ENCODE measurements around the gene AVL9. TPM values are rescaled to one million over a fixed set of nuclear protein-coding genes. Genes with fewer than 3 reads are reported as not detected.
A peak's percentile ranks its signal among the peaks of the same experiment; 100 is the strongest.

Gene AVL9
- polyA plus RNA-seq, 2 of the 4 experiments (the other 2 are of a cell fraction): 24.0 to 36.1 TPM

DNA sequence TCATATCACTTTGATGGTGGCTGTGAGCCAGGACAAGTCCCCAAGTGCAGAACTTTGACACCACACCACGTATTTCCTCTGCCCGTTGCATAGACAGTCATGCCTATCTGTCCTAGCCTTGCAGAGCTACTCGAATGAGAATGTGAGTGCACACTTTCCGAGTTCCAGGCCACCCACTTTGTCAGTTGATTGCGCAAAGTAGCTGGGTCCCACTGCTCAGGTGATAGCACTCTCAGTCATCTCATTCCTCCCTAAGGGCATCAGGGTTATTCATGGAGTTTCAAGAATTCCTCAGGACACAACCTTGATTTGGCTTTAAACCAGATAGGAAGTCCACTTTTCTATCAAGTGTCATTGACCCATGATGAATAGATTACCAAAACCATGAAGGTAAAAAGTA is 24.4 kb upstream of the AVL9 start:
- no peak for DNase-seq (ENCODE audit: low read depth in 1 of 2, low spot score in 1 of 2)
- Histone ChIP-seq H3K27ac (no peak overlapping the region), H3K9me3 (no peaks in the 10 kb centered on the region), H3K4me1 (no peaks in the 10 kb centered on the region), H3K4me3 (no peak overlapping the region), H3K4me2 (no peak overlapping the region)
- TF ChIP-seq ZNF302 (CRISPR knock-in tag; IDR thresholded peaks at IDR 0.05): no peak
- TF ChIP-seq ZSCAN20 (CRISPR knock-in tag; IDR thresholded peaks at IDR 0.05): no peak
- no peak for TF ChIP-seq EHMT2 (IDR thresholded peaks at IDR 0.05; ENCODE audit: low read depth)
- TF ChIP-seq CBX8 (IDR thresholded peaks at IDR 0.05): no peak
- TF ChIP-seq NFE2L2 (conservative IDR thresholded peaks at IDR 0.05; ENCODE audit: low read length): no peak
- peak in 1 of 2 experiments; percentile 46; a peak in 2 of 4 replicates for TF ChIP-seq CEBPB (IDR thresholded peaks at IDR 0.05)
- TF ChIP-seq POLR2A (IDR thresholded peaks at IDR 0.05; ENCODE audit: low read length): no peak
- TF ChIP-seq HOXA7 (CRISPR knock-in tag; IDR thresholded peaks at IDR 0.05): no peak
- no peak for TF ChIP-seq SREBF2 (IDR thresholded peaks at IDR 0.05)
- POLR2A ChIA-PET: no interaction called here
- CTCF ChIA-PET: interaction anchor here (1.2 kb wide), 1 partner anchor 9 kb away, joined by 7 read pairs; no protein-coding TSS in a partner anchor
- ATAC-seq: no peak
- FAIRE-seq: no peak
- 34% methylated on average over 5 of the region's 5 CpGs for WGBS (ENCODE audit: missing lambda C conversion rate)

DNA sequence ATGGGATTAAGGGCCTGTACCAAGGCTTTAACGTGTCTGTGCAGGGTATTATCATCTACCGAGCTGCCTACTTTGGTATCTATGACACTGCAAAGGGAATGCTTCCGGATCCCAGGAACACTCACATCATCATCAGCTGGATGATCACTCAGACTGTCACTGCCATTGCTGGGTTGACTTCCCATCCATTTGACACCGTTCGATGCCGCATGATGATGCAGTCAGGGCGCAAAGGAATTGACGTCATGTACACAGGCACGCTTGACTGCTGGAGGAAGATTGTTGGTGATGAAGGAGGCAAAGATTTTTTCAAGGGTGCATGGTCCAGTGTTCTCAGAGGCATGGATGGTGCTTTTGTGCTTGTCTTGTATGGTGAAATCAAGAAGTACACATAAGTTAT is 23.3 kb upstream of the AVL9 start:
- Histone ChIP-seq H3K4me2 (no peak overlapping the region), H3K27ac (no peak overlapping the region), H3K4me3 (no peak overlapping the region), H3K9me3 (no peaks in the 10 kb centered on the region), H3K4me1 (no peaks in the 10 kb centered on the region)
- ATAC-seq (no peak), FAIRE-seq (no peak), DNase-seq (ENCODE audit: low read depth in 1 of 2, low spot score in 1 of 2) (no peak)
- 85% methylated on average over 9 of the region's 9 CpGs for WGBS (ENCODE audit: missing lambda C conversion rate)
- ChIA-PET CTCF (interaction anchor here (1.2 kb wide), 1 partner anchor 8 kb away, joined by 7 read pairs; no protein-coding TSS in a partner anchor), POLR2A (no interaction called here)
- TF ChIP-seq CBX2 (IDR thresholded peaks at IDR 0.05; ENCODE audit: borderline replicate concordance, low read depth) (no peak), ZFP36 (IDR thresholded peaks at IDR 0.05; ENCODE audit: borderline replicate concordance, partially characterized antibody) (no peak), SREBF2 (IDR thresholded peaks at IDR 0.05) (no peak)

- FAIRE-seq: no peak
- H3K9me3 ChIP-seq: no peaks in the 10 kb centered on the region
- TF ChIP-seq FOXS1 (CRISPR knock-in tag; IDR thresholded peaks at IDR 0.05) (no peak), SMC3 (IDR thresholded peaks at IDR 0.05) (no peak)
- 81% methylated on average over 1 of the region's 1 CpG for WGBS (ENCODE audit: missing lambda C conversion rate)
- no peaks in the 10 kb centered on the region for H3K4me1 ChIP-seq
- no peak overlapping the region for H3K4me2 ChIP-seq
- CTCF ChIA-PET: interaction anchor here (8.7 kb wide), 1 partner anchor 266 kb away, joined by 241 read pairs; no protein-coding TSS in a partner anchor
- no peak overlapping the region for H3K4me3 ChIP-seq
- no peak for DNase-seq (ENCODE audit: low read depth in 1 of 2, low spot score in 1 of 2)
- no peak for ATAC-seq
- POLR2A ChIA-PET: no interaction called here
- no peak overlapping the region for H3K27ac ChIP-seq
Observed at GRCh38 chr7:32474008-32474407, 21.3 kb upstream of the AVL9 start.

GRCh38 chr7:32476816-32477648 is 18.3 kb upstream of the AVL9 start:
- TF ChIP-seq JUNB (IDR thresholded peaks at IDR 0.05) (no peak), KDM1A (IDR thresholded peaks at IDR 0.05; ENCODE audit: low read depth) (no peak), RAD21 (conservative IDR thresholded peaks at IDR 0.05 in 1 of 2, IDR thresholded peaks at IDR 0.05 in 1 of 2) (no peak), HOXA7 (CRISPR knock-in tag; IDR thresholded peaks at IDR 0.05) (no peak), ZC3H11A (IDR thresholded peaks at IDR 0.05) (no peak), RNF2 (IDR thresholded peaks at IDR 0.05; ENCODE audit: borderline replicate concordance, low read depth) (no peak), CEBPB (IDR thresholded peaks at IDR 0.05) (no peak), FOXS1 (CRISPR knock-in tag; IDR thresholded peaks at IDR 0.05) (no peak), SREBF2 (IDR thresholded peaks at IDR 0.05) (no peak), CBX8 (IDR thresholded peaks at IDR 0.05) (no peak), POLR2A (IDR thresholded peaks at IDR 0.05; ENCODE audit: low read length) (no peak), FOSL2 (IDR thresholded peaks at IDR 0.05) (no peak), FOSL2 (CRISPR knock-in tag; IDR thresholded peaks at IDR 0.05) (no peak), CHD2 (IDR thresholded peaks at IDR 0.05; ENCODE audit: low read length, partially characterized antibody) (no peak), SMC3 (IDR thresholded peaks at IDR 0.05) (no peak), POLR2AphosphoS2 (conservative IDR thresholded peaks at IDR 0.05; ENCODE audit: low read length) (no peak), FOSB (CRISPR knock-in tag; IDR thresholded peaks at IDR 0.05) (no peak), HMGXB4 (CRISPR knock-in tag; IDR thresholded peaks at IDR 0.05; ENCODE audit: borderline replicate concordance) (no peak)
- TF ChIP-seq, protein P1, sequence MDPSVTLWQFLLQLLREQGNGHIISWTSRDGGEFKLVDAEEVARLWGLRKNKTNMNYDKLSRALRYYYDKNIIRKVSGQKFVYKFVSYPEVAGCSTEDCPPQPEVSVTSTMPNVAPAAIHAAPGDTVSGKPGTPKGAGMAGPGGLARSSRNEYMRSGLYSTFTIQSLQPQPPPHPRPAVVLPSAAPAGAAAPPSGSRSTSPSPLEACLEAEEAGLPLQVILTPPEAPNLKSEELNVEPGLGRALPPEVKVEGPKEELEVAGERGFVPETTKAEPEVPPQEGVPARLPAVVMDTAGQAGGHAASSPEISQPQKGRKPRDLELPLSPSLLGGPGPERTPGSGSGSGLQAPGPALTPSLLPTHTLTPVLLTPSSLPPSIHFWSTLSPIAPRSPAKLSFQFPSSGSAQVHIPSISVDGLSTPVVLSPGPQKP (IDR thresholded peaks at IDR 0.05; ENCODE audit: low read depth, low read length): no peak
- TF ChIP-seq, protein P2, sequence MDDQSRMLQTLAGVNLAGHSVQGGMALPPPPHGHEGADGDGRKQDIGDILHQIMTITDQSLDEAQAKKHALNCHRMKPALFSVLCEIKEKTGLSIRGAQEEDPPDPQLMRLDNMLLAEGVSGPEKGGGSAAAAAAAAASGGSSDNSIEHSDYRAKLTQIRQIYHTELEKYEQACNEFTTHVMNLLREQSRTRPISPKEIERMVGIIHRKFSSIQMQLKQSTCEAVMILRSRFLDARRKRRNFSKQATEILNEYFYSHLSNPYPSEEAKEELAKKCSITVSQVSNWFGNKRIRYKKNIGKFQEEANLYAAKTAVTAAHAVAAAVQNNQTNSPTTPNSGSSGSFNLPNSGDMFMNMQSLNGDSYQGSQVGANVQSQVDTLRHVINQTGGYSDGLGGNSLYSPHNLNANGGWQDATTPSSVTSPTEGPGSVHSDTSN (IDR thresholded peaks at IDR 0.05): no peak
- Histone ChIP-seq H3K4me3 (no peak overlapping the region), H3K9me3 (no peaks in the 10 kb centered on the region), H3K27ac (no peak overlapping the region), H3K4me2 (no peak overlapping the region), H3K4me1 (no peaks in the 10 kb centered on the region)
- FAIRE-seq (no peak), ATAC-seq (no peak), DNase-seq (ENCODE audit: low read depth in 1 of 2, low spot score in 1 of 2) (no peak)
- WGBS (ENCODE audit: missing lambda C conversion rate): 17% methylated on average over 3 of the region's 3 CpGs
- POLR2A ChIA-PET: no interaction called here
- CTCF ChIA-PET: interaction anchor here (8.7 kb wide), 1 partner anchor 269 kb away, joined by 241 read pairs; no protein-coding TSS in a partner anchor

Data from A549 (cell line).